ENCODE measurements around the gene SOAT1.
"Not testable (repeated sequence)": the region's sequence is repeated elsewhere in the genome, so short reads cannot be mapped to it uniquely, and the experiment has no call there.

The SOAT1 gene

GRCh38 chr1:179293340-179294327 is at the start of gene SOAT1:
Gene SOAT1, plus strand, starts transcription at chr1:179293797. Its CDS starts 8,888 bp downstream, at chr1:179302685.
- ATAC-seq: peak; percentile 98
- DNase-seq: peak; percentile 98

- not testable (repeated sequence) for DNase-seq, ATAC-seq
Observed at GRCh38 chr1:179245426-179245825, 48.2 kb upstream of the SOAT1 start.

GRCh38 chr1:179247923-179248322 is 45.7 kb upstream of the SOAT1 start:
- no peak for ATAC-seq
- no peak for DNase-seq

GRCh38 chr1:179251675-179252074 is 41.9 kb upstream of the SOAT1 start:
- no peak for DNase-seq
- ATAC-seq: no peak

GRCh38 chr1:179252606-179253005 is 41.0 kb upstream of the SOAT1 start:
- no peak for ATAC-seq
- no peak for DNase-seq

- ATAC-seq (no peak), DNase-seq (no peak)
Observed at GRCh38 chr1:179253286-179253972, 40.2 kb upstream of the SOAT1 start.

- no peak for ATAC-seq
- no peak for DNase-seq
Observed at GRCh38 chr1:179262183-179262582, 31.4 kb upstream of the SOAT1 start.

GRCh38 chr1:179263121-179263520 is 30.5 kb upstream of the SOAT1 start:
- ATAC-seq (no peak), DNase-seq (no peak)

GRCh38 chr1:179264507-179264906 is 29.1 kb upstream of the SOAT1 start:
- ATAC-seq (no peak), DNase-seq (no peak)

GRCh38 chr1:179269071-179269470 is 24.5 kb upstream of the SOAT1 start:
- no peak for ATAC-seq
- no peak for DNase-seq

GRCh38 chr1:179274424-179274823 is 19.2 kb upstream of the SOAT1 start:
- DNase-seq, ATAC-seq: not testable (repeated sequence)

- DNase-seq: no peak
- ATAC-seq: no peak
Observed at GRCh38 chr1:179278920-179279319, 14.7 kb upstream of the SOAT1 start.

GRCh38 chr1:179283992-179284391 is 9.6 kb upstream of the SOAT1 start:
- DNase-seq (no peak), ATAC-seq (no peak)

- DNase-seq (no peak), ATAC-seq (no peak)
Observed at GRCh38 chr1:179287946-179288345, 5.7 kb upstream of the SOAT1 start.

GRCh38 chr1:179288977-179289376 is 4.6 kb upstream of the SOAT1 start:
- ATAC-seq (no peak), DNase-seq (no peak)

- ATAC-seq (no peak), DNase-seq (no peak)
Observed at GRCh38 chr1:179295164-179295755, 1.7 kb downstream of the SOAT1 start.

GRCh38 chr1:179296356-179297104 is 2.9 kb downstream of the SOAT1 start:
- ATAC-seq: no peak

GRCh38 chr1:179297105-179297378 is 3.4 kb downstream of the SOAT1 start:
- ATAC-seq (no peak), DNase-seq (no peak)

More at GRCh38 chr1:179296356-179297104, 2.9 kb downstream of the SOAT1 start:
- DNase-seq: no peak

GRCh38 chr1:179298952-179299351 is 5.4 kb downstream of the SOAT1 start:
- peak; percentile 37 for DNase-seq
- peak; percentile 95 for ATAC-seq

GRCh38 chr1:179300112-179300511 is 6.5 kb downstream of the SOAT1 start:
- no peak for DNase-seq
- ATAC-seq: no peak

GRCh38 chr1:179302070-179302469 is 8.5 kb downstream of the SOAT1 start:
- no peak for ATAC-seq
- no peak for DNase-seq

- ATAC-seq: no peak
Observed at GRCh38 chr1:179303200-179303785, 9.7 kb downstream of the SOAT1 start.

More at GRCh38 chr1:179303200-179303785, 9.7 kb downstream of the SOAT1 start:
- DNase-seq: no peak
